NCI-H510A (cell line): ENCODE data around the gene FAM50B.

Source experiments
- DNase-seq: peaks from one replicate; lab custom pipeline; 2025; lab: John Stamatoyannopoulos, UW

FAM50B gene

DNA sequence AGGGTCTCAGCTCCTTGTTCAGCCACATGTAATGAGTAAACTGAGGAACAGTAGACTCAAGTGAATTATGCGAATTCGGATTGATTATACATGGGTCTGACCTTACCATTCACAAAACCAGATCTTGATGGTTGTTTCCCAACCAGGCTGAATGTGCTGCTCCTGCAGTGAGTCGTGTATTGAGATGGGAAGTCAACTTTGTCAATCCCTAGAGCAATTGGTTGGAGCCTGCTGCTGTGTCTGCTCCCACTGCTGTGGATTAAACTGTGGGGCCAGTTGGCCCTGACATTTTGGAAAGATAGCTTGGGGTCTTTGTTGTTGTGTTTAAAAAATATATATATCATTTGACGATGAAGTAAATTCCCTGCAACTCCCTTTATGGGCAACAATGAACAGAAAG is 23.9 kb downstream of the FAM50B start:
- DNase-seq = no peak

- no peak for DNase-seq
Observed at GRCh38 chr6:3874069-3874468, 24.9 kb downstream of the FAM50B start.

DNA sequence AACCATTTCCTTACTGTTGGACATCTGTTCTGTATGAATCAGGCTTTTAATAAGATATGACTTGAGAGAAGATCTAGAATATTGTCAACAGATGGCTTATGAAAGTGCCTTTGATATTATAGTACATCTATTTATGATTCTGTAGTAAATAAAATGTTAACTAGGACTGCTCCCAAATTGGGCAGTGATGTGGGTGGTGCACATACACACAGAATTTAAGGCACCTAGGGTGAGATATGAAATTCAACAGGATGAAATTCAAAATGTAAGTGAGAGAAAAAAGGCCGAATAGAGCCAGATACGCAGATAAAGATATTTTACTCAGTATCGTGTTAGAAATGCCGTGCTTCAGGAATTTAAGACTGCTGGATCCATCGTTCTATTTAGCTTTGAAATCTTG is 26.3 kb downstream of the FAM50B start:
- no peak for DNase-seq

DNA sequence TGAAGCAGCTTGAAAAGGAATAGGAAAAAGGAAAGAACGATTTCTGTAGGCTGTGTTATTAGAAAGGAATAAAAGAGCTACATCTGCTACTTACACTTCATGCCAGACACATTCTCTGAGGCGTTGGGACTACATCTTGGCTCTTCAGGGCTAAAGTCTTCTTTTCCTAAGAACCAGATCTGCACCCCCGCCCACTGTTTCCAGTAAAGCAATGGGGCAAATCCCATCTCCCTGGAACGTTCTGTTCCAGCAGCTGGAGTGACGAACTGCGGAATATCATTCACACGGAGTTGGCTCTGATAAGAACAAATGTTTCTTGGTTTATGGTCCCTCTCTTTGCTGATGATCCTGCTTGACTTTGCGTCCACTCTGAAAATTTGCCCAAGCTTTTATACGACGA is 26.9 kb downstream of the FAM50B start:
- no peak for DNase-seq

DNA sequence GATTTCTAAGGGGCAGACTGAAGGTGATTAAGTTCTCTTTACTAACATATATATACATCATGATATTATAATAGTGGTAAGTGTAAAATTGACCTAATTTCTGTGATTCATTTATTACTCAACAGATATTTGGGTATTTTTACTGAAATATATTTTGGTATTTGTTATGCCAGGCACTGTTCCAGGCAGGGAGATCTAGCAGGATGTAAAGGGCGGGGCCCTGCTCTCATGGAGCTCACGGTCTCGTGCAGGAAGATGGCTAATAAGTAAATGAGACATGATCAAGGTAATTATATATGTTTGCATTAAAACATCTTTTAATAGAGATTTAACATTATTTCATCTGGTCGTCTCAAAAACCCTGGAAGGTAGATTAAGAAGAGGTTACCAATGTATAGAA is 27.7 kb downstream of the FAM50B start:
- no peak for DNase-seq

GRCh38 chr6:3878048-3878666 is 29.0 kb downstream of the FAM50B start:
- DNase-seq = no peak

DNA sequence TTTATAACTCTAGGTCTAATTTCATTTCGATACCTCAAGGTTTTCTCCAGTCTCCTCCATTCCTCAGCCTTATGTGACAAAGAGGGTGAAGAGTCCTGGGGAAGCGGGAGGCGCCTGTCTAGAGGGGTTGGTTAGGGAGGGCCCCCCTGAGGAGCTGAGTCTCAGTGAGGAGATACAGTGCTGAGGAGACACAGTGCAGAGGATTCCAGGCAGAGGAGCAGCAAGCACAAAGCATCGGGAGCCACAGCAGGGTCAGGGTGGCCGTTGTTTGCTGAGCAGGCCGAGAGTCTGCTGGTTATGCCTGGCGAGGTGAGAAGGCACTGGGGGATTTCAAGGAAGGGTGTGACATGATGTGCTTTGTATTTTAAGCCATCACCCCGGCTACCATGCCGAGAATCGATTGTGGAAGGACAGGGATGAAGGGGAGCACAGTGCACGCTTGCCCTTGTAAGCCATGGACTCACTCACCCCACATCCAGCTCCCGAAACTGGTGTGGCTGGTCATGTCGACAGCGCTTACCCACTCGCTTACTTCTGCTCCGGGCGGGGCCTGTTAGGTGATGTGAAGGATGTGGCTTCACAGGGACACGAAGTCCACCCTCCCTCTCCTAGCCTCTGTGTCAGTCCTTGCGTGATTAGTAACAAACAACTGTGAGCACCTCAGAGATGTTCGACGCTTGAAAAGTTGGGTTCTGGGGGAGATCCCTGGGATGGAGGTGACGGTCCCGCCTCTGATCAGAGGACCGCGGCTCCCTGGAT is 30.2 kb downstream of the FAM50B start:
- no peak for DNase-seq

- DNase-seq = no peak
Observed at GRCh38 chr6:3881711-3882421, 32.7 kb downstream of the FAM50B start.

- DNase-seq = no peak
Observed at GRCh38 chr6:3882431-3882830, 33.3 kb downstream of the FAM50B start.

DNA sequence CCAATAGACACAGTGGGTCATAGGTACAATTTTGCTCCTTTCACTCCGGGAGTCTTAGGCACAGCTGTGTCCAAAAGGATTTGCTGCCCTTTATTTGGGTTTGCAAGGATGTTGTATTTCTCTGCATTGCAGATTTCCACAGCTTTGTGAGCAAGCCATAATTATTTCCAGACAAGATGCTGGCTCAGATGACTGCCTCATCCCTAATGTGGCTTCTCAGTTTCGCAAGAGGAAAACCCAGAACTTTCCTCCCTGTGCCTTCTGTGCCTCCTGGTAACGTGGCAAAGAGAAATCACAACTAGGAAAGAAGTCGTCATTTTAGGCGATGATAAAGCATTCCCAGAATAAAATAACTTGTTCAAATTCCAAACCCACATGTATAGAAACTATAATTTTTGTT is 33.7 kb downstream of the FAM50B start:
- DNase-seq = no peak

DNA sequence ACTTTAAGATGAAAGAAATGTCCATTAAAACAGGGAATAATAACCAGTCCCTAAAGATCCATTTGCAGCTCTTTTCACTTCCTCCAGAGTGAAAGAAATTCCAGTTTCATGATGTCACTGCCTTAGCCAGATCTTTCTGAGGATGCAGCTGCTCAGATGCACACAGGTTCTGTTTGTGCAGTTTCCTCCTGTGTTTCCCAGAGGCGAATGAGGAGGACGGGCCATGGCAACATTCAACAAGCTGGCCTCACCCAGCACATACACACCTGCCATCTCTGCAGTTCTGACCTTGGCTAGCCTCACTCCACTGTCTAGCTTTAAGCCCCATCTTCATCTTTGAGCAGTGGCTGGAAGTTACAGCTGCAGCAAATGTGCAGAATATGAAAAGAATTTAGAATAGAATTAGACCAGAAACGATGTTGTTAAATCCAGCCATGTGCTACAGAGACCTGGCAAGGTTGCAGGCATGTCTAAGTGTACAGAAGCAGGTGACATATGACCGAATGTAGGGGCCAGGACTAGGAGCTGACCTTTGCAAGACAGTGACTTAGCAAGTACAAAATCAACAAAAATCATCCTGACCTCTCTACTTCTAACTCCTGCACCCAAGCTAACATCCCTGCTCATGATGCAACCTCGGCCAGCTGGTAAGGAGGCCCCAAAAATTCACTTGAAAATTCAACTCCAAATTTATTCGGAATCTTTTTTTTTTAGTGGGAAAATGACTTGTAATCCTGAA is 35.0 kb downstream of the FAM50B start:
- no peak for DNase-seq

GRCh38 chr6:3885262-3886036 is 36.3 kb downstream of the FAM50B start:
- no peak for DNase-seq

- no peak for DNase-seq
Observed at GRCh38 chr6:3887150-3887700, 38.1 kb downstream of the FAM50B start.

GRCh38 chr6:3888153-3888957 is 39.2 kb downstream of the FAM50B start:
- DNase-seq = no peak

DNA sequence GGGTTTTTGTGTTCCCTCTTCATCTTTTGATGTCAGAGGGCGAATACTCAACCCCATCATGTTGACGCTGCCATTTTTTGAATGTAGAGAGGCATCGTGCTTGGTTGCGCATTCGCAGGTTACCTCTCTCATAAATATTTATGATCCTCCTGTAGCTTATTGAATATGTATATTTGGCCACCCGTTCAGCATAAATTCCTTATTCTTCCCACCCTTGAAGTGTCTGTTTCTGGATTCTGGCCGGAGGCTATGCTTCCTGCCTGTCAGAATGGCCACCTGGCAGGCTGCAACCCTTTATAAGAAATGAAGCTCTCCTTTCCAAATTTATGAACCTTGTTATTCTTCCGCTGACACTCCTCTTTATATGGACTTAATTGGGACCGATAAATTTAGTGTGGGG is 40.9 kb downstream of the FAM50B start:
- DNase-seq = no peak

DNA sequence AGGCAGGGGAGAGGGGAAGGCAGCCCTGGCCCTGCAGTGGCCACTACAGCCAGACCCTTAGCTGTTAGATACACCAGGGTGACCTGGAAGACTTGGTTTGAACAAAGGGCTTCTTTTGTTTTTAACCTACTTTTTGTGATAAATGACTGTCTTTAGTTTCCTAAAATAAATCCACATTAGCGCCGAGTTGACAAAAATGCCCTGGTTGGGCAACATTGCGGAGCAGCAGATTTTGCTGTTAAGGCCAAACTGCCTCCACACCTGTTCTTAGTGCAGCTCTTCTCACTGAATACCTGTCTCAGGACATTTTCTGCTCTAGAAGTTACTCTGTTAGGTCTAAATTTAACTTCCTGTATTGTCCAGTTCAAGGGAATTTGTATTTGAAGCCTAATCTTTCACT is 42.7 kb downstream of the FAM50B start:
- no peak for DNase-seq

GRCh38 chr6:3892603-3893002 is 43.4 kb downstream of the FAM50B start:
- no peak for DNase-seq

DNA sequence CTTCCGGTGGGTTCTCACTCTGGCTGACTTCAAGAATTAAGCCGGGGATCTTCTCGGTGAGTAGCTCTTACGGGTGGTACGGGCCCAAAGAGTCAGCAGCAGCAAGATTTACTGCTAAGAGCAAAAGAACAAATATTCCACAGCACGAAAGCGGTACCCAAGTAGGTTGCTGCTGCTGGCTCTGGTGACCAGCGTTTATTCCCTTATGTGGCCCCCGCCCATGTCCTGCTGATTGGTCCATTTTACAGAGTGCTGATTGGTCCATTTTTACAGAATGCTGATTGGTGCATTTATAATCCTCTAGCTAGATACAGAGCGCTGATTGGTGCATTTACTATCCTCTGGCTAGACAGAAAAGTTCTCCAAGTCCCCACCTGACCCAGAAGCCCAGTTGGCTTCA is 44.3 kb downstream of the FAM50B start:
- DNase-seq = no peak

- DNase-seq = no peak
Observed at GRCh38 chr6:3893917-3894316, 44.7 kb downstream of the FAM50B start.

DNA sequence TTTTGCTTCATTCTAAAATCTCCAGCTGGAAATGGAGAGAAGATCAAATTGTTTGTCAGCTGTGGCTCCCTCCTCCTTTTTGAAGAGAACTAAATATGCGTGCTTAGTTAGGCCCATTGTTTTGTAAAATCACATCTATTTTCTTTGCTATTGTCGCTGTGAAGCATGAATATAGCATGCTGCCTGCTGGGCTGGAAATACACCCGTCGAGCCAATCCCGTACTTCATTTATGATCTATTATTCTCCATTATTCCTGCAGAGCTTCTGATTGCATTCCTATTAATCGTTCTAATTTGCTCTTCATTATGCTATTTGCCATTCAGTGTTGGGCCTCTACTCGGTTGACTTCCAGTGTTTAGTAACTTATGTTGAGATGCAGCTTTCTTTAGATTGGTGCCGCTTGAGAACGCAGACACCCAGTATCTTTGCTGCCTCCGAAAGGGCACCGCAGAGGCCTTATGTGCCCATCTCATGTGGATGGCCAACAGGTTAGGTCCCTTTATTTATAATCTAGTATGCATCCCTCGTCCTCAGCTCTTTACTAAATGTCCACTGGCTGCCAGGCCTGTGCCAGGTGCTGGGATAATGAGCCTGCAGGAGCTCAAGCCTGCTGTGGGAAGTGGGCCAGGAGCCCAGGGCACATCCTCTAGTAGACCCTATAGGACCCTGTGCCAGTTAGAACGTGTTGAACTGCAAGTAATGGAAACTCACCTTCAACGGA is 45.6 kb downstream of the FAM50B start:
- no peak for DNase-seq
